ENCODE results near the gene FES. TPM values are rescaled to one million over a fixed set of nuclear protein-coding genes. Genes with fewer than 3 reads are reported as not detected.
"Not testable (repeated sequence)": the region's sequence is repeated elsewhere in the genome, so short reads cannot be mapped to it uniquely, and the experiment has no call there.

The FES gene
- total RNA-seq, 1 donor from 2014 or later, result 2.8 TPM

DNA sequence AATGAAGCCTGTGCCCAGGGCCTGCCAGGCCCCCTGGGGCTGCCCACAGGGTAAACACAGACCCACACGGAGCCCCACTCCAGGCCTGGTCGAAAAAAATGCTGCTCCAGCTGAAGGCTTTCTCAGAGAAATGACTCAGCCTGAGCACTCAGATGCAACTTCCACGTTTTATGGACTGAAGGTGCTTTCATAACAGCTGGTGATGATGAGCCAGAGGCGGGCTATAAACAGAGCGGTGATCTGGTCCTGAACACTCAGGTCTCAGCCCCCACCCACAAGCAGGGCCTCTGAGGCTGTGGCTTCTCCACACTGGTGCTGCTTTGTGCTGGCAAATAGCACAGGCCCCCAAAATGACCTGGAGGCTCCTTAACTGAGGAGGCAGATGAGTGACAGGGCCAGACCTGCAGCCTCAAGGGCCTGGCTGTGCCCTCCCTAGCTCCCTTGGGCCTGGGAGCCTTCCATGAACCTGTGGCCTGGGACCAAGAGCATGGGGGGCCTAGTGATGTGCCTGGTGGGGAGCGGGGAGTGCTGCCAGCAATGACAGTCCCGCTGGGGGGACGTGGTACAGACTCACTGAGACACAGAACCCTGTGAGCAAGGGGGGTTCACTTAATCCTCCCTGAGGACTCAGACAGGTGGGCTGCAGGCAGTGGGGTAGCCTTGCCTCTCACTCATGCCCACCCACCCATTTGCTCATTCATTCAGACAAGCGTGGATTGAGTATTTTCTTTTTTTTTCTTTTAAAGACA, 38.9 kb upstream of the FES start:
- TF ChIP-seq CTCF (conservative IDR thresholded peaks at IDR 0.05), result no peak
- Mint-ChIP-seq H3K27me3 (ENCODE audit: low read depth) (no peaks in the 10 kb centered on the region), H3K27ac (ENCODE audit: unreplicated experiment) (no peak overlapping the region), H3K9me3 (no peaks in the 10 kb centered on the region), H3K4me3 (no peak overlapping the region), H3K36me3 (ENCODE audit: low read depth) (no peaks in the 10 kb centered on the region), H3K4me1 (peaks cover 5% of the 10 kb centered on the region)
- DNase-seq (ENCODE audit: low read depth, low spot score), result no peak

GRCh38 chr15:90849424-90849823, 34.9 kb upstream of the FES start:
- not testable (repeated sequence) for H3K9me3 Mint-ChIP-seq; H3K4me1 Mint-ChIP-seq; H3K27me3 Mint-ChIP-seq (ENCODE audit: low read depth); DNase-seq (ENCODE audit: low read depth, low spot score); H3K27ac Mint-ChIP-seq (ENCODE audit: unreplicated experiment); H3K36me3 Mint-ChIP-seq (ENCODE audit: low read depth); H3K4me3 Mint-ChIP-seq

DNA sequence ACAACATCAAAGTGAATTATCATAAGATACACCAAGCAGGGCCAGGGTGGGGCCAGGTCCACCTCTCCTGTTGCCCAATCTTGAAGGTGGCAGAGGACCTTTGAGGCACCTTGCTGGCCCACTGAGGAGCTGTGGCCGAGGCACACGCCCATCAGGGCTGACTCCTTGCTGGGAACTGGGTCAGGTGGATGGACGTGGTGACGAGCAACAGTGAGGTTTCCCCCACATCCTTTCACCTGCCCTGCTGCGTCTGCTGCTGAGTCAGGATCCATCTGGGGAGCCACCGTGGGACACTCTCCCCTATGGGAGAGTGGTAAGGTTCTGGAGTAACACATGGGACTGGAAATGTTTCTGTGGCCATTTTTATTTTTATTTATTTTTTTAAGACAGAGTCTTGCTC, 33.2 kb upstream of the FES start:
- TF ChIP-seq CTCF (conservative IDR thresholded peaks at IDR 0.05), result no peak
- Mint-ChIP-seq H3K27ac (ENCODE audit: unreplicated experiment) (no peak overlapping the region), H3K4me3 (no peak overlapping the region), H3K4me1 (peaks cover 5% of the 10 kb centered on the region), H3K27me3 (ENCODE audit: low read depth) (peaks cover 7% of the 10 kb centered on the region), H3K36me3 (ENCODE audit: low read depth) (no peaks in the 10 kb centered on the region), H3K9me3 (no peaks in the 10 kb centered on the region)
- no peak for DNase-seq (ENCODE audit: low read depth, low spot score)

DNA sequence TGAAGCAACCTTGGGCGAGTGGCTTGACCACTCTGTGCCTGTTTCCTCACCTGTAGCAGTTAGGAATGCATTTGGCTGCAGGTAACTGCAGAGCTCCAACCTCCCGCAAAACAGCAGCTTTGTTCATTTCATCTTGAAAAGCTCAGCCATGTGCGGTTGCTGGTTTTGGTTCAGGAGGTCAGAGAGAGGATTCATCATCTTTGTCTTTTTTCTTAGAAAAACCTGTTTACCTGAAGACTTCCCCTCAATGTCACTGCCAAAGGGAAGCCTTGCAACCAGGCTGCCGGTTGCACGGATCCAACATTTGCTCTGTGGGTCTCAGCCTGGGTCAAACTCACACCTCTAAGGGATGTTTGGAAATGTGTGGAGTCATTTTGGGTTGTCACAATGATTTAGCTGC, 32.4 kb upstream of the FES start:
- no peak for TF ChIP-seq CTCF (conservative IDR thresholded peaks at IDR 0.05)
- Mint-ChIP-seq H3K9me3 (no peaks in the 10 kb centered on the region), H3K4me3 (no peak overlapping the region), H3K27me3 (ENCODE audit: low read depth) (peaks cover 7% of the 10 kb centered on the region), H3K36me3 (ENCODE audit: low read depth) (no peaks in the 10 kb centered on the region), H3K4me1 (peaks cover under 1% of the 10 kb centered on the region), H3K27ac (ENCODE audit: unreplicated experiment) (no peak overlapping the region)
- DNase-seq (ENCODE audit: low read depth, low spot score), result no peak

DNA sequence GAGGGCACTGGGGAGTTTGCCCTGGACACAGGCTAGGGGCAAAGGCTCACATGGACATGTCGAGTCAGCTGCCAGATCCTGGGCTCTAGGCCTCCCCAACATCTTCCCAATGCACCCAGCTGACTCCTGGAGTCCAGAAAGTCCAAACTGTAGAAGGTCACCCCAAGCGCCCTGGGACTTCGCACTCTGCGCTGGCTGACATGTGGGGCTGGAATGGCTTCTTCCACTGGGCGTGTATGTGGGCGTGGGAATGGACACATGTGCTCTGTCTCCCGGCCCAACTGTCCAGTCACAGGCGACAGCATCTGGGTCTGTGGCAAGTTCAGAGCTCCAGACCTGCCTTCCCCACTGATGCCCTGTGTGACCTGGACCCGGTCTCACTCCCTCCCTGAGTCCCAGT, 29.2 kb upstream of the FES start:
- H3K27me3 Mint-ChIP-seq (ENCODE audit: low read depth), result peaks cover 7% of the 10 kb centered on the region
- H3K36me3 Mint-ChIP-seq (ENCODE audit: low read depth), result no peaks in the 10 kb centered on the region
- peaks cover 4% of the 10 kb centered on the region for H3K4me1 Mint-ChIP-seq
- no peak for TF ChIP-seq CTCF (conservative IDR thresholded peaks at IDR 0.05)
- no peak overlapping the region for H3K27ac Mint-ChIP-seq (ENCODE audit: unreplicated experiment)
- no peaks in the 10 kb centered on the region for H3K9me3 Mint-ChIP-seq
- DNase-seq (ENCODE audit: low read depth, low spot score), result no peak
- no peak overlapping the region for H3K4me3 Mint-ChIP-seq

DNA sequence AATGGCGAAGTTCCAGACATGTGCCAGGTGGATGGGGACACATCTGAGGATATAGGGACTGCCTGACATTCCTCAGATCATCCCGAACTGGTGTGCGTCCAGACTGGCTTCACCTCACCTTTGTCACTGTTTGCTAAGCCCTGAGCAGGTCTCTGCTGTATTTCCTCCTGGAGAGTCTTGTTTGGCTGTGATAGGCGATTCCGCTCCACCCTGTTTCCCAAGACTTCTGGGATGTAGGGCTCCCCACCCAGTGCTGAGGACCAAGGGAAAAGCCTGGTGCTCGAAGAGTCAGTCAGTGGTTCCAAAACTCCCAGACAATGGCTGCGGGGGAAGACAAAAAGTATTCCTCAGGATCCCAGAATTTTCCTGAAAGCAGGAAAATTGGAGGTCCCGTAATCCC, 27.0 kb upstream of the FES start:
- Mint-ChIP-seq H3K36me3 (ENCODE audit: low read depth) (no peaks in the 10 kb centered on the region), H3K4me3 (no peak overlapping the region), H3K4me1 (peaks cover 4% of the 10 kb centered on the region), H3K27ac (ENCODE audit: unreplicated experiment) (no peak overlapping the region), H3K9me3 (no peaks in the 10 kb centered on the region), H3K27me3 (ENCODE audit: low read depth) (no peaks in the 10 kb centered on the region)
- no peak for DNase-seq (ENCODE audit: low read depth, low spot score)
- TF ChIP-seq CTCF (conservative IDR thresholded peaks at IDR 0.05), result no peak

Data from neural crest cell (in vitro differentiated cells).